Activated CD8-positive, alpha-beta T cell treated with anti-CD3 and anti-CD28 coated beads, Interleukin-2, amount 10 ng/mL, durations not matched to agents 7 days and 5 days (primary cell): ENCODE data around the gene PDGFC. TPM values are rescaled to one million over a fixed set of nuclear protein-coding genes. Genes with fewer than 3 reads are reported as not detected.

Experiments
- ATAC-seq: fragments of 150-1000 bp; cut with Tn5 transposase; one replicate; pipeline ENCODE4 v1.10.0; 2021; ENCODE audit warnings: moderate library complexity
- CTCF ChIA-PET: fragments of 350-600 bp; sonication (Branson Sonifier 250); formaldehyde crosslinking; loops from one replicate; lab custom pipeline; 2021; ENCODE audit warnings: antibody characterized with exemption; lab: Charles Lee
- POLR2A ChIA-PET: fragments of 350-600 bp; sonication (Branson Sonifier 250); formaldehyde crosslinking; loops from one replicate; lab custom pipeline; 2021; ENCODE audit warnings: antibody characterized with exemption; lab: Charles Lee
- DNase-seq: peaks from one replicate; pipeline ENCODE4 v3.0.0-alpha.2; 2020
- H3K27ac Mint-ChIP-seq: one replicate; pipeline ENCODE4 v1.8.0; 2021; ENCODE audit warnings: mild to moderate bottlenecking, mixed read lengths
- H3K27me3 Mint-ChIP-seq: one replicate; pipeline ENCODE4 v1.8.0; 2021; ENCODE audit warnings: low read depth, mixed read lengths
- H3K36me3 Mint-ChIP-seq: one replicate; pipeline ENCODE4 v1.8.0; 2021; ENCODE audit warnings: low read depth, mixed read lengths
- H3K4me1 Mint-ChIP-seq: one replicate; pipeline ENCODE4 v1.8.0; 2021; ENCODE audit warnings: low read depth, mixed read lengths
- H3K4me3 Mint-ChIP-seq: one replicate; pipeline ENCODE4 v1.8.0; 2021; ENCODE audit warnings: mild to moderate bottlenecking, mixed read lengths
- H3K9me3 Mint-ChIP-seq: one replicate; pipeline ENCODE4 v1.8.0; 2022; ENCODE audit warnings: mixed read lengths; ENCODE audit not compliant: insufficient read depth
- total RNA-seq, 2 experiments: library from RNA; stranded (reverse); gene quantifications; one replicate each; pipeline ENCODE4 v1.2.3, GENCODE V29; 2021

The PDGFC gene
- total RNA-seq, 2 experiments from 2014 or later = not detected

DNA sequence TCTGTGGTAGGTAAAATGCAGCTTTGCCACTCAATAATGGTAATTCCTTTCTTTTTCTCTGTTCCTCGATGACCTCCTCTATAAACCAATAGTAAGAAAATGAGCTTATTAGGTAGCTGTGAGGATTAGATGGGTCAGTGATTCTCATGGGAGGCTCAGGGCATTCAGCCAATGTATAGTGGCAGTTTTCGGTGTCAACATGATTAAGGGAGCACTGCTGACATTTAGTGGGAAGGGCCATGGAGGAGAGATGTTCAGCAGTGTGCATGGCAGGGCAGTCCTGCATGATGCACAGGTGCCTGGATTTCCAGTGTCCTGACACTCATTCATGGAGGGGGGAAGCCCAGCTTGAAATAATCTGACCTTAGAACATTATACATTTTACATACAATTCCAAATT is 232.8 kb downstream of the PDGFC start:
- ATAC-seq (no peak), DNase-seq (no peak)
- Mint-ChIP-seq H3K27me3 (no peaks in the 10 kb centered on the region), H3K27ac (no peak overlapping the region), H3K4me1 (no peaks in the 10 kb centered on the region), H3K4me3 (no peak overlapping the region), H3K9me3 (peaks cover 2% of the 10 kb centered on the region), H3K36me3 (no peaks in the 10 kb centered on the region)
- ChIA-PET CTCF (no interaction called here), POLR2A (no interaction called here)

DNA sequence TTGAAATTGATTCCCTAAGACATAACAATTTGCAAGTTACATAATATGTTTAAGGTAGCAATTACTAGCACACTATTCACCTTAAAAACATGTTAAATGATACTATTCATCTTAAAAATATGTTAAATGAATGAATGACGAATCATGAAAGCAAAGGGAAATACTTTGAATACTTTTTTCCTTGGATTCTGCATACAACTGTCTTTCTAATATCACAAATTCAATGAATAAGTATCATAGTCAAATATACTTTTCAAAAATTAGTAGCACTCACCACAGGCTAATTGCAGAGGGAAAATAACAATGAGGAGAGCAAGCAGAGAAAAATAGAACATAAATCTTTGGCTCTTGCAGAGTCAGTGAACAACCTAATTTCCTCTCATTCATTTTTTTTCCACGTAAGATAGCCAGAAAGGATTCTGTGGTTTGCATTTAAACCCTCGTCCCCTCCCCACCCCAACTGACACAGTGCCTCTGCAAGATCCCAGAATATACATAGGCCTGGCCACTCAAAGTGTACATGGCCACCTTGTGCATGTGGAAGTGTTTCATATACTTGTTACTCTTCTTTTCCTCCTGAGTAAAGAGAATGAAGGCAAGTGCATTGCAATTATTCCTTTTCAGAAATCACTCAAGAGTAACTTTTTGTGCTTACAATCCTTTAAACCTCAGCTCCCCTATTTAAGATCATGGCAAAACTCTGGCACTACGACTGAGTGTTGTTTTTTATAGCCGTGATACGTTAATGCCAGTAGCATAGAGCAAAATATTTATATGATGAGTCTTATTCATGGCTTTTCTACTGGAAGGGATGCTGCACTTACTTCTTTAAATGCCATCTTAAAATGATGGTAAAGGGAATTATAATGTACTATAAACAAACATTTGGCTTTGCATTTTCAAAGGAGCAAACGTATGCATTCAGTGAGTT is 236.4 kb downstream of the PDGFC start:
- no peaks in the 10 kb centered on the region for H3K4me1 Mint-ChIP-seq
- ChIA-PET CTCF (interaction anchor here (0.5 kb wide), 1 partner anchor 18 kb away, joined by 4 read pairs; no protein-coding TSS in a partner anchor), POLR2A (no interaction called here)
- no peak for DNase-seq
- no peak overlapping the region for H3K27ac Mint-ChIP-seq
- H3K36me3 Mint-ChIP-seq = no peaks in the 10 kb centered on the region
- no peak for ATAC-seq
- no peak overlapping the region for H3K4me3 Mint-ChIP-seq
- H3K27me3 Mint-ChIP-seq = no peaks in the 10 kb centered on the region
- H3K9me3 Mint-ChIP-seq = peaks cover 15% of the 10 kb centered on the region

DNA sequence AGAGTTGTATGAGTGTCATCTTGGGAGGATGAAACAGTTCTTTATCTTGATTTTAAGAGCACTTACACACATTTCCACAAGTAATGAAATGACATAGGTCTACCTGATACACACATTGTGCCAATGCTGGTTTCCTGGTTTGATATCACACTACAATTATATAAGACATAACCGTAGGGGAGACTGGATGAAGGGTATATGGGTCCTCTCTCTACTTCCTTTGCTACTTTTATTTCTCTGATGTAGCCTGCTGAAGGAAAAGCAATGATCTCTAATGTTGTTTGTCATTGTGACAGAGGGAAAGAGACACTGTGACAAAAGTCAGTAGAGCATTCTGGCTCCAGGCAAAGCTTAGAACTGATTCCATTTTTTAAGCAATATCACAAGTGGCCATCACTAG is 238.0 kb downstream of the PDGFC start:
- no peak for ATAC-seq
- H3K4me3 Mint-ChIP-seq = no peak overlapping the region
- CTCF ChIA-PET = no interaction called here
- POLR2A ChIA-PET = no interaction called here
- H3K9me3 Mint-ChIP-seq = peaks cover 15% of the 10 kb centered on the region
- no peaks in the 10 kb centered on the region for H3K4me1 Mint-ChIP-seq
- no peak overlapping the region for H3K27ac Mint-ChIP-seq
- H3K27me3 Mint-ChIP-seq = no peaks in the 10 kb centered on the region
- no peak for DNase-seq
- no peaks in the 10 kb centered on the region for H3K36me3 Mint-ChIP-seq

DNA sequence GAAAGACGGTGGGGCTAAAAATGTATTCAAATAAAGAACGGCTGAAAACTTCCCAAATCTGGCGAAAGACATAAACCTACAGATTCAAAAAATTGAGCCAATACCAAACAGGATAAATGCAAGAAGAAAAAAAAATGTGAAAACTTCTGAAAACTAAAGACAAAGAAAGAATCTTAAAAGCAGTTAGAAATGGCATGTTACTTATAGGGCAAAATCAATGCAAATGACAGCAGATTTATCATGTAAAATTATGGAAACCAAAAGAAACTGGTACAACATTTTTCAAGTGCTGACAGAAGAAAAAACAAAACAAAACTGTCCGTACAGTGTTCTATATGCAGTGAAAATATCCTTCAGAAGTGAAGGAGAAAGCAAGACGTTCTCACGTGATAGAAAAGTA is 239.0 kb downstream of the PDGFC start:
- Mint-ChIP-seq H3K4me1 (no peaks in the 10 kb centered on the region), H3K9me3 (peaks cover 15% of the 10 kb centered on the region), H3K36me3 (no peaks in the 10 kb centered on the region), H3K27ac (no peak overlapping the region), H3K4me3 (no peak overlapping the region), H3K27me3 (no peaks in the 10 kb centered on the region)
- ATAC-seq = no peak
- POLR2A ChIA-PET = no interaction called here
- DNase-seq = no peak
- CTCF ChIA-PET = no interaction called here

DNA sequence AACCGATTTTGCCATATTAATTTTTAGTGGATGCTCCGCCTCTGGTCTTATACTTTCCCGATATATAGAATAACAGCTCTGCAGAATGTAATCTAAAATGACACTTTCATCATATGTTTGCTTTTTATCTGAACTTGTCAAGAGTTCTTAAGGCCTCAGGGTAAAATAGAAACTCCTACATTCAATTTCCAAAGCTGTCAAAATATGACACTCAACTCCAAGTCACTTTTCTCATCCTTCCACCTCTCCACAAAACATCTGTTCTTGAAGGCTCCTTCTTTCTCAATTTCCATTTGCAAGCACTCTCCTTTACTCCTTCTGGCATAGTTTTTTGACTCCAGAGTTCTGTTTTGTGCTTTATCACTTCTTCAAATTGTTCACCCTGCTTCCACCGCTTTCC is 242.2 kb downstream of the PDGFC start:
- Mint-ChIP-seq H3K4me1 (no peaks in the 10 kb centered on the region), H3K27ac (no peak overlapping the region), H3K9me3 (peaks cover 15% of the 10 kb centered on the region), H3K36me3 (no peaks in the 10 kb centered on the region), H3K27me3 (no peaks in the 10 kb centered on the region), H3K4me3 (no peak overlapping the region)
- ChIA-PET POLR2A (no interaction called here), CTCF (no interaction called here)
- DNase-seq (no peak), ATAC-seq (no peak)

DNA sequence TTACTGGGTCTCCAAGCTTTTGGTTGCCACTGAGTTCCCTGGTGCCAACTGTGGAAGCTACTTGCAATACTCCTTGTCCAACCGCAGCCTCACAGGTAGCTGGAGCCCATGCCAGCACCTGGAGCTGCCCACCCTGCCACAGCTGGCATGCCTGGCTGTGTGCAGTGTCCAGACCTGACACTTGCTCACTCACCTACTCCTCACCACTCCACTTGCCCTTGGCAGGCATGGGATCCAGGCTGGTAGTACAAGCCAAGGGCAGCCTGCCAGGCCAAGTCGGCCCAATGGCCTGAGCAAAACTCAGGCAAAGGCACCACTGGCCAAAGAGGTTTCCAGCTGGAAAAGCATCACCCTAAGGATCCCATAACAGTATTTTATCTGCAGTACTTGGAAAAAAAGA is 246.3 kb downstream of the PDGFC start:
- POLR2A ChIA-PET = no interaction called here
- CTCF ChIA-PET = no interaction called here
- Mint-ChIP-seq H3K4me3 (no peak overlapping the region), H3K27ac (no peak overlapping the region), H3K4me1 (no peaks in the 10 kb centered on the region), H3K36me3 (no peaks in the 10 kb centered on the region), H3K9me3 (no peaks in the 10 kb centered on the region), H3K27me3 (no peaks in the 10 kb centered on the region)
- DNase-seq = no peak
- ATAC-seq = no peak

DNA sequence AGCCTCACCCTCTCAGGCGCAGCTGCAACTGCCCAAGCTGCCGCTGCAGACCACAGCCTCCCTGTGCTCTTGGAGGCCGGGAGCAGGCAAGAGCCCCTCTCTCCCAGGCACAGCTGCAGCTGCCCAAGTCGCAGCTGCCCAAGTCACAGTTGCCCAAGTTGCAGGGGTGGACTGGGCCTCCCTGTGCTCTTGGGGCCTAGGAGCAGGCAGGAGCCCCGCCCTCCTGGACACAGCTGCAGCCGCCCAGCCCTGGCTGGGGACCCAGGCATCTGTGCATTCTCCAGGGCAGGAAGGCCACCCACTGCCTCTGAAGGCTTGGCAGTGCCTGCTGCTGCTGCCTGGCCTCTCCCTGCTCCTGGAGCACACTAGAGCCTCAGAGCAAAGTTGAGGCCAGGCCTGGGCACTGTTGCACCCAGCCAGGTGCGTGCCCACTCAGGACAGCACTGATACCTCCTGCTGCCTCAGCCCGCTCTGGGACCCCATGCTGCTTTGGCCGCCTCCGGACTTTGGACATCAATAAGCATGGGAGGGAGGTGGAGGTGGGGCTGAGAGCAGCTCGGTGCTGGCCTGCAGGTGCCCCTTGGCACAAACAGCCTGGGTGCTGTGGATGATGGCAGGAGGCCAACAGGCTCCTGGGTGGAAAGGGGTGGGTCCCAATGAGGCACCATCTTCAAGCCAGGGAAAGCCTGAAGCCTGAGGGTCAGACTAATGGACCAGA is 247.5 kb downstream of the PDGFC start:
- ChIA-PET POLR2A (no interaction called here), CTCF (no interaction called here)
- DNase-seq = no peak

DNA sequence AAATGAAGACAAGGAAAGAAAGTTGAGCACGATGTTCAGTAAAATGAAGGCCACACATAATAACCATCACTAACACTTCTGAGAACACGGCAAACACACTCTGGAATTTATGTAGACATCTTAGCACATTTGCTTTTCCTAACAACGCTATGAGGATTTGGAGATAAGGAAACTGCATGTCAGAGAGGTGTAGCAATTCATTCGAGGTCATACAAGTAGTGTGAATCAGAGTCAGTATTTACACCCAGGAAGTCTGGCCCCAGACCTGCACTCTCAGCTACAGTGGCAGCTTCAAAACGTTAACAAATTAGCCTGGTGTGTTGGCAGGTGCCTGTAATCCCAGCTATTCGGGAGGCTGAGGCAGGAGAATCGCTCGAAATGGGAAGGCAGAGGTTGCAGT is 253.4 kb downstream of the PDGFC start:
- POLR2A ChIA-PET = no interaction called here
- DNase-seq (no peak), ATAC-seq (no peak)
- no peak overlapping the region for H3K27ac Mint-ChIP-seq
- no peaks in the 10 kb centered on the region for H3K9me3 Mint-ChIP-seq
- H3K27me3 Mint-ChIP-seq = no peaks in the 10 kb centered on the region
- CTCF ChIA-PET = no interaction called here
- no peak overlapping the region for H3K4me3 Mint-ChIP-seq
- no peaks in the 10 kb centered on the region for H3K36me3 Mint-ChIP-seq
- H3K4me1 Mint-ChIP-seq = no peaks in the 10 kb centered on the region

More for the DNA sequence above, 247.5 kb downstream of the PDGFC start:
- no peaks in the 10 kb centered on the region for H3K9me3 Mint-ChIP-seq
- H3K27ac Mint-ChIP-seq = no peak overlapping the region
- ATAC-seq = no peak
- H3K36me3 Mint-ChIP-seq = no peaks in the 10 kb centered on the region
- no peaks in the 10 kb centered on the region for H3K27me3 Mint-ChIP-seq
- no peaks in the 10 kb centered on the region for H3K4me1 Mint-ChIP-seq
- no peak overlapping the region for H3K4me3 Mint-ChIP-seq

DNA sequence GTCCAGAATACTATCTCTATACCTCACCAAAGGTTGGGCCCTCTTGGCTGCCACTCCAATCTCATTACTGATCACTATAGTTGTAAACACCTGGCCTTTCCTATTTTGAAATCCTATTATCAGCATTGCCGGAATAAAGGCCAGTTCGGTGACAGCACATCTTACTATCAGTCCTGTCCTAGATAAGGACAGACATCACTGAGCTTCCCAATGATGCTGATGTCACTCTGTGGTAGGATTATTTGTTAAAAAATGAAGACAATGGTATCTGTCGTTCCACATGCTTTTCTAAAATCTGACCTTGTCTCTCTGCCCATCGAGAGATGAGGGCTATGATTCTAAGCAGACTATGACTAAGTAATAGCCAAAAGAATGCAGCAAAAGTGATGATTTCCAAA is 260.4 kb downstream of the PDGFC start:
- CTCF ChIA-PET = no interaction called here

More for the DNA sequence above, 260.4 kb downstream of the PDGFC start:
- H3K4me1 Mint-ChIP-seq = no peaks in the 10 kb centered on the region
- no peaks in the 10 kb centered on the region for H3K36me3 Mint-ChIP-seq
- no peak overlapping the region for H3K4me3 Mint-ChIP-seq
- H3K27ac Mint-ChIP-seq = no peak overlapping the region
- DNase-seq (no peak), ATAC-seq (no peak)
- H3K9me3 Mint-ChIP-seq = no peaks in the 10 kb centered on the region
- H3K27me3 Mint-ChIP-seq = no peaks in the 10 kb centered on the region
- POLR2A ChIA-PET = no interaction called here

Other genes with a start within 250 kb of the PDGFC start
- gene GLRB, start 104.4 kb upstream of the PDGFC start, total RNA-seq = not detected
- not detected for gene GRIA2, start 248.9 kb upstream of the PDGFC start, total RNA-seq